Naive thymus-derived CD8-positive, alpha-beta T cell (primary cell): ENCODE measurements around the gene UCP3. TPM values are rescaled to one million over a fixed set of nuclear protein-coding genes. Genes with fewer than 3 reads are reported as not detected.

Experiments used
- ATAC-seq, 2 donors: fragments of 150-1000 bp; cut with Tn5 transposase in 1 of 2; sonication (Bioruptor Pico), chemical (Tn5 transposase) in 1 of 2; 1 replicate in 1 of 2; 2 replicates in 1 of 2; pipeline ENCODE4 v1.10.0; 2021; ENCODE audit warnings: mild to moderate bottlenecking in 2 of 2, moderate library complexity in 2 of 2
- POLR2A ChIA-PET: fragments of 350-600 bp; sonication (Branson Sonifier 250); formaldehyde crosslinking; loops from one replicate; lab custom pipeline; 2021; ENCODE audit warnings: antibody characterized with exemption; lab: Charles Lee
- DNase-seq, 10 donors: peaks; one replicate each; pipeline versions ENCODE4 v3.0.0 to v3.0.0-alpha.2; 2020 to 2022
- H3K27ac Mint-ChIP-seq, 10 donors: one replicate each; pipeline ENCODE4 v1.8.0; 2020 to 2022; ENCODE audit warnings: mild to moderate bottlenecking in 10 of 10, mixed read lengths in 10 of 10, moderate library complexity in 4 of 10, inconsistent platforms in 1 of 10
- H3K27me3 Mint-ChIP-seq, 5 donors: one replicate each; pipeline ENCODE4 v1.8.0; 2021 to 2022; ENCODE audit warnings: mixed read lengths in 5 of 5
- H3K36me3 Mint-ChIP-seq, 3 donors: one replicate each; pipeline ENCODE4 v1.8.0; 2020 to 2022; ENCODE audit warnings: mixed read lengths in 3 of 3, mild to moderate bottlenecking in 2 of 3, inconsistent platforms in 1 of 3
- H3K4me1 Mint-ChIP-seq, 4 donors: one replicate each; pipeline ENCODE4 v1.8.0; 2021 to 2022; ENCODE audit warnings: mixed read lengths in 4 of 4
- H3K4me3 Mint-ChIP-seq, 10 donors: one replicate each; pipeline ENCODE4 v1.8.0; 2020 to 2022; ENCODE audit warnings: mild to moderate bottlenecking in 10 of 10, mixed read lengths in 10 of 10, moderate library complexity in 6 of 10, inconsistent platforms in 1 of 10
- H3K9me3 Mint-ChIP-seq, 9 donors: one replicate each; pipeline ENCODE4 v1.8.0; 2020 to 2022; ENCODE audit warnings: mixed read lengths in 9 of 9, mild to moderate bottlenecking in 3 of 9, inconsistent platforms in 1 of 9, moderate library complexity in 1 of 9
- polyA plus RNA-seq, 3 donors: library from polyadenylated mRNA; unstranded; fragments of 300-500 nt; fragmentation: Illumina TruSeq; gene quantifications; one replicate each; pipeline ENCODE4 v1.2.3, GENCODE V29; 2021
- total RNA-seq, 8 experiments: library from RNA in 2 of 8; stranded (reverse) in 2 of 8; gene quantifications; one replicate each; pipeline ENCODE4 v1.2.3 and lab custom pipeline; 2021 to 2026

UCP3 gene
- total and polyA plus RNA-seq, 5 experiments from 2014 or later: 0.50 to 7.5 (median 3.8) TPM; not detected in 1

DNA sequence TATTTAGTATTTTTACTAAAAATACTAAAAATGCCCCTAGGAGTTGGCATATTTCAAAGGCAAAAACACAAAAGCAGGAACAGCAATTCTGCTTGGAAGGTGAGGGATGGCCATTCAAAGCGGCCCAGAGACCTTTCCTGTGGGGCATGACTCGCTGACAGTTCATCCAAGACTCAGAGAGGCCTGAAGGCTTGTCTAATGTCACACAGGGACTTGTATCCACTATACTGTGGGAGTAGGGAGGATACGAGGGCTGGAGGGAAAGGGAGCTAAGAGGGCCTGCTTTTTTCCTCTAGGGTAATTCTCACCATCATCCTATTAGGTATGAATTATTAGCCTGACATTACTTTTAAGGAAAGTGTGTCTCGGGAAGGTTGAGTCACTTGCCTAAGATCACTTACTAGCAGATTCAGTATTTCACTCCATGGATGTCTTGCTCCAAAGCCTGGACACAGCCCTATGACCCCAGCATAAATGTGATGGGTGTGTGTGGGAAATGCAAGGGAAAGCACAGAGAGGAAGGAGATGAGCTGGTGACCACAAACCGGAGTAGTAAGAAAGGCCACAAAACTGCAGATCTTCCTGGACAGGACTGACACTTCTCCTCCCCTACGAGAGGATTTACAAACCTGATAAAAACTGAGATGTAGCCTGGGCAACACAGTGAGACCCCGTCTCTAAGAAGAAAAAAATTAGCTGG is 16.7 kb upstream of the UCP3 start:
- H3K36me3 Mint-ChIP-seq: peaks cover 0 to 47% (median 19%) of the 10 kb centered on the region in 3 donors
- no peaks in the 10 kb centered on the region for H3K27me3 Mint-ChIP-seq
- ATAC-seq (no peak), DNase-seq (no peak)
- POLR2A ChIA-PET: interaction anchor here (0.7 to 9.0 kb wide), 5 partner anchors 14 to 56 kb away, joined by 3 to 81 read pairs (median 4); no protein-coding TSS in a partner anchor
- H3K9me3 Mint-ChIP-seq: no peaks in the 10 kb centered on the region
- H3K4me3 Mint-ChIP-seq: peak overlapping the region in 1 of 10 donors; percentile 55
- H3K27ac Mint-ChIP-seq: peak overlapping the region in 3 of 10 donors; percentile 22 to 73 (median 54)
- H3K4me1 Mint-ChIP-seq: peaks cover 15 to 29% (median 24%) of the 10 kb centered on the region in 4 donors

DNA sequence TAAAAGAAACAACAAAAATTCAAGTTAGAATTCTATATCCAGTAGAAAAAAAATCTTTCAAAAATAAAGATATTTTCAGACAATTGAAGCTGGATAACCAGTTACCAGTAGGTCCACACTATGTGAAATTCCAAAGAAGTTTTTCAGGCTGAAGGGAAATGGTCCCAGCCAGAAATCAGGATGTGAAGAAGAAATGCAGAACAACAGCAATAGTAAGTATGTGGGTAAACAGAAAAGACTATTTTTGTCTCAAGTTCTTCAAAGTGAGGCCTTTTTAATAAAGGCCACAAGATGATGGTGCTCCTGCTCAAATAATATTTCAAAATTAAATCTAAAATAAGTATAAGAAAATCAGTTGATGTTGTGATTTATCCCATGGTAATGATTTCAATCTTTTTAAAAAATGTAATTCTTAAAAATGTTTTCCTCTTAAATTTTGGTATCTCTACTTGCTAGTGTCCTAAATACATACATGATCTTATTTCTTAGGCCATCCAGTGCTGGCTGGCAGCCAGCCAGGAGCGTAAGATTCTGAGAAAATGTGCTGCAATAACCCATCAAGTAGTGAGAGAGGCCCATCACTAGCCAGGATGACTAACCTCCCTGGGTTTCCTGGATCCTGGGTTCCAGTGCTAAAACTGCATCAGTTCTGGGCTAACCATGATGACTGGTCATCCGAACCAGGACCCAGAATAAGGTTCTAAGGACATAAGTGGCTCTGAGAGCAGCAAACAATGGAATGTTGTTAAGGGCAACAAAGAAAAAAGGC is 15.6 kb upstream of the UCP3 start:
- ATAC-seq (no peak), DNase-seq (no peak)
- H3K27me3 Mint-ChIP-seq: no peaks in the 10 kb centered on the region
- peaks cover 0 to 37% (median 20%) of the 10 kb centered on the region in 3 donors for H3K36me3 Mint-ChIP-seq
- H3K4me3 Mint-ChIP-seq: no peak overlapping the region
- no peaks in the 10 kb centered on the region for H3K9me3 Mint-ChIP-seq
- peak overlapping the region in 4 of 10 donors; percentile 6 to 61 (median 56) for H3K27ac Mint-ChIP-seq
- POLR2A ChIA-PET: interaction anchor here (1.3 kb wide), 1 partner anchor 12 kb away, joined by 5 read pairs; no protein-coding TSS in a partner anchor
- H3K4me1 Mint-ChIP-seq: peaks cover 12 to 24% (median 18%) of the 10 kb centered on the region in 4 donors

DNA sequence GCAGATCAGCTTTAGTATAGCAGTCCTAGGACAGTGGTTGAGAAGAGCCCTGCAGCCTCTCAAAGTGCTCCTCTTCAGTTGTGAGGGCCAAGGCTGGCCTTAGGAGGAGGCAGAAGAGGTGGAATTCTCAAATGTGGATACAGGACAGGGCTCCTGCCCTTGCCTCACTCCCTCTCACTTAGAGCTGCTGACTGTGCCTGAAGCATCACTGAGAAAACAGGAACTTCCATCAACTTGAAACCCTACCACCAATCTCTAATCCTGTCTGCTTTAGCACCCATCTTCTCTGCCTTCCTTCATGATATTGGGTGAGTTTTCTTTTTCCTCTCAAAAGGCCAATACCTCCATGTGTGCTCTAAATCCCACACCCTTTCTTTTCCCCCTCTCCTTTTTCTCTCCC is 14.4 kb upstream of the UCP3 start:
- Mint-ChIP-seq H3K36me3 (peaks cover 0 to 28% (median 22%) of the 10 kb centered on the region in 3 donors), H3K27ac (peak overlapping the region in 5 of 10 donors; percentile 6 to 58 (median 23)), H3K4me1 (peaks cover 11 to 30% (median 17%) of the 10 kb centered on the region in 4 donors), H3K27me3 (no peaks in the 10 kb centered on the region), H3K9me3 (no peaks in the 10 kb centered on the region), H3K4me3 (no peak overlapping the region)
- no peak for ATAC-seq
- DNase-seq: no peak
- POLR2A ChIA-PET: interaction anchor here (1.3 to 1.8 kb wide), 3 partner anchors 10 to 43 kb away, joined by 4 to 5 read pairs (median 4); no protein-coding TSS in a partner anchor

DNA sequence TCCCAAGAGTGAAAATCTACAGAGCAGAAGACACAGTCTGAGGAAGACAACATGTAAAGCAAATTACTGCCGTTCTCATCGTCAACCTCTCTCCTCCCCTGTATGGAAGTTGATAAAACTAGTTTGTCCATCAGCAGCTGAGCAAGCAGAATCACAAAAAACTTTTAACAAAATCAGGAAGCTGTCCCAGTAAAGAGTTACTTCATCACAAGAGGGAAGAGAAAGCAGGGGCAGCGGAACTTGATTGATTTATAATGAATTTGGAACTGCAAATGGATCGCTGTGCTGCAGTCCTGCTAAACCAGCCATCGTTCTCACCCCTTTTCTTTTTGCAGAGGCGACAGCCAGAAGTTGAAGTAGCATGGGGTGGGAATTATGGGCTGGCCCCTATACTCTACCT is 13.7 kb upstream of the UCP3 start:
- no peaks in the 10 kb centered on the region for H3K27me3 Mint-ChIP-seq
- H3K4me1 Mint-ChIP-seq: peaks cover 9 to 27% (median 18%) of the 10 kb centered on the region in 4 donors
- H3K4me3 Mint-ChIP-seq: no peak overlapping the region
- DNase-seq (no peak), ATAC-seq (no peak)
- POLR2A ChIA-PET: interaction anchor here (1.6 to 1.8 kb wide), 3 partner anchors 25 to 42 kb away, joined by 3 to 4 read pairs (median 4); no protein-coding TSS in a partner anchor
- H3K27ac Mint-ChIP-seq: no peak overlapping the region
- no peaks in the 10 kb centered on the region for H3K9me3 Mint-ChIP-seq
- peaks cover 0 to 22% (median 21%) of the 10 kb centered on the region in 3 donors for H3K36me3 Mint-ChIP-seq

DNA sequence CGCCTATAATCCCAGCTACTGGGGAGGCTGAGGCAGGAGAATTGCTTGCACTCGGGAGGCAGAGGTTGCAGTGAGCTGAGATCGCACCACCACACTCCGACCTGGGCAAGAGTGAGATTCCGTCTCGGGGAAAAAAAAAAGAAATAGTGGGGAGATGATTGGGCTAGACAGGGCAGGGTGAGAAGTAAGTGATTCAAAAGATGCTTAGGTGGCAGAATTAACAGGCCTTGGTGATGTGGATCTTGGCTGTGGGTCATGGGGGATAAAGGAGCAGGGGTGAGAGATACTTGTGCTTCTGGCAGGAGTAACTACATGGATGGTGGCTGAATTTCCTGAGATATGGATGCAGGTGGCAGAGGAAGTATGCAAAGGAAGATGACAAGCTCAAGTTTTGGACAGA is 13.1 kb upstream of the UCP3 start:
- Mint-ChIP-seq H3K9me3 (no peaks in the 10 kb centered on the region), H3K4me3 (no peak overlapping the region), H3K4me1 (peaks cover 9 to 29% (median 19%) of the 10 kb centered on the region in 4 donors), H3K27ac (no peak overlapping the region), H3K27me3 (no peaks in the 10 kb centered on the region), H3K36me3 (peaks cover 0 to 25% (median 24%) of the 10 kb centered on the region in 3 donors)
- ATAC-seq (no peak), DNase-seq (no peak)
- POLR2A ChIA-PET: interaction anchor here (1.7 to 1.8 kb wide), 2 partner anchors 24 to 27 kb away, joined by 3 to 4 read pairs; no protein-coding TSS in a partner anchor

DNA sequence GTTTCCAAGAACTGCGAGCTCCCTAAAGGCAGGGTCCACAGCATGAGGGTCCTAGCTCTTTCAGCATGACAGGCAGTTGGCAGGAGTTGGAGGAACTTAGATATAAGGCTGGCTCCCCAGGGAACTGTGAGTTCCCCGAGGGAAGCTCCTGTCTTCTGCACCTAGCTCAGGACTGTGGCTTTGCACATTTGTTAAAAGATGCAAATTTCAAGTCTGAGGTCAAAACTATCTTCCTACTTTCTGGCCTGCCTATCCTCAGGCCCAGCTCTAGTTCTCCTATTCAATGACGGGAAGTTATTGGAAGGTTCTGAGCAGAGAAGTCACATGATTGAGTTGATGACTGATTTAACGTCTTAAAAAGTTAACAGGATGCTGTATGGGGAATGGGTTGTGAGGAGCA is 11.7 kb upstream of the UCP3 start:
- POLR2A ChIA-PET: interaction anchor here (0.8 to 15.0 kb wide), 2 partner anchors 9 to 46 kb away, joined by 4 to 452 read pairs; partner anchors contain the start of gene UCP2
- no peak overlapping the region for H3K4me3 Mint-ChIP-seq
- peaks cover 0 to 27% (median 20%) of the 10 kb centered on the region in 3 donors for H3K36me3 Mint-ChIP-seq
- no peak overlapping the region for H3K27ac Mint-ChIP-seq
- ATAC-seq: no peak
- no peaks in the 10 kb centered on the region for H3K27me3 Mint-ChIP-seq
- H3K9me3 Mint-ChIP-seq: no peaks in the 10 kb centered on the region
- DNase-seq: no peak
- H3K4me1 Mint-ChIP-seq: peaks cover 13 to 35% (median 25%) of the 10 kb centered on the region in 4 donors

DNA sequence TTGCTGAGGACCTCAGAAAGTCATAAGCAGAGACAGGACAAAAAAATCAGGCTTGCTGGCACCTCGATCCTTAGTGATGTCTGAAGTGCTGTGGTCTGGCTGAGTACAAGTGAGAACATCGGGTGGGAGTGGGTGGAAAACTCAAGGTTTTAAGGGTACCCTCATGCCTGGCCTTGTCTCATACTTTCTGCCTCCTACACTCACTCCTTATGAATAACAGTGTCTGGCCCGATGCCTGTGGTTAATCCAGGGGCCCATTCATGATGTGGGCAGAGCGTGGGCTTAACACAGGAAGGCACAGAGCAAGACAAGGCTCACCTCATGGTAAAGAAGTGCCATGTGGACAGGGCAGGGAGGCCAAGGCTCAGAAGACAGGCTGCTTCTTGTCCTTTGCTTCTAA is 11.0 kb upstream of the UCP3 start:
- Mint-ChIP-seq H3K27me3 (no peaks in the 10 kb centered on the region), H3K4me3 (peak overlapping the region in 1 of 10 donors; percentile 14), H3K9me3 (no peaks in the 10 kb centered on the region), H3K27ac (peak overlapping the region in 2 of 10 donors; percentile 55 to 61), H3K36me3 (peaks cover 0 to 24% (median 20%) of the 10 kb centered on the region in 3 donors), H3K4me1 (peaks cover 16 to 39% (median 30%) of the 10 kb centered on the region in 4 donors)
- ATAC-seq: peak in 1 of 2 donors; percentile 37
- POLR2A ChIA-PET: interaction anchor here (0.7 to 15.0 kb wide), 5 partner anchors 8 to 151 kb away, joined by 3 to 452 read pairs (median 4); partner anchors contain the start of genes C2CD3, PPME1 and UCP2
- DNase-seq: no peak

DNA sequence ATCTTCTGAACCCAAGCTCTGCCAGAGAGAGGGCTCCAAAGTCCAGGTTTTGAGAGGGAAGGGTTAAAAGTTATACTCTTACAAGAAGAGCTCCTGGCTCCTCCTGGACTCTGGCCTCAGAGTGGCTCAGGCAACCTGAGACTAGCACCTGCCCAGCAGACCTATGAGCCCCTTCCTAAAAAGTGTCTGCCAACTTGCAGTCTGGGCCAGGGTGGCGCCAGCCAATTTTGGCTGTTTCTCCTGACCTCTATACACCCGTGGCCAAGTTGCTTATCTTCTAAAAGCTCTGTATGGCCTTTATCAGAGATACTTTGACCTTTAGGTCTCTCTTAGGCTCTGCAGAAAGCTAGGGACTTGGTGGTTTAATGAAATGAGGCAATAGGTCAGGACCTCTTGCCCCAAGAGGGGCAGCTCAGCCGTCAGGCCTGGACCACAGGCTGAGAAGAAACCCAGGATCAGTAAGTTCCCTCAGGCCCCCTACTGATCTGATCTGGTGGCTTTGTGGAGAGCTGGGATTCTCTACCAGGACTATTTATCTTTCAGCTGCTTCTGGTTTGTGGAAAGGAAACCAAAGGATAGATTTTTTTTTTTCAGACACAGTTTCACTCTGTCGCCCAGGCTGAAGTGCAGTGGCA is 10.3 kb upstream of the UCP3 start:
- H3K36me3 Mint-ChIP-seq: peaks cover 0 to 23% (median 20%) of the 10 kb centered on the region in 3 donors
- H3K4me1 Mint-ChIP-seq: peaks cover 20 to 42% (median 35%) of the 10 kb centered on the region in 4 donors
- no peak for DNase-seq
- H3K4me3 Mint-ChIP-seq: peak overlapping the region in 1 of 10 donors; percentile 2
- H3K27ac Mint-ChIP-seq: peak overlapping the region in 6 of 10 donors; percentile 31 to 84 (median 62)
- H3K27me3 Mint-ChIP-seq: no peaks in the 10 kb centered on the region
- no peak for ATAC-seq
- POLR2A ChIA-PET: interaction anchor here (0.7 to 15.0 kb wide), 6 partner anchors 9 to 152 kb away, joined by 3 to 452 read pairs (median 4); partner anchors contain the start of genes C2CD3, PPME1, UCP2 and UCP3
- H3K9me3 Mint-ChIP-seq: no peaks in the 10 kb centered on the region

DNA sequence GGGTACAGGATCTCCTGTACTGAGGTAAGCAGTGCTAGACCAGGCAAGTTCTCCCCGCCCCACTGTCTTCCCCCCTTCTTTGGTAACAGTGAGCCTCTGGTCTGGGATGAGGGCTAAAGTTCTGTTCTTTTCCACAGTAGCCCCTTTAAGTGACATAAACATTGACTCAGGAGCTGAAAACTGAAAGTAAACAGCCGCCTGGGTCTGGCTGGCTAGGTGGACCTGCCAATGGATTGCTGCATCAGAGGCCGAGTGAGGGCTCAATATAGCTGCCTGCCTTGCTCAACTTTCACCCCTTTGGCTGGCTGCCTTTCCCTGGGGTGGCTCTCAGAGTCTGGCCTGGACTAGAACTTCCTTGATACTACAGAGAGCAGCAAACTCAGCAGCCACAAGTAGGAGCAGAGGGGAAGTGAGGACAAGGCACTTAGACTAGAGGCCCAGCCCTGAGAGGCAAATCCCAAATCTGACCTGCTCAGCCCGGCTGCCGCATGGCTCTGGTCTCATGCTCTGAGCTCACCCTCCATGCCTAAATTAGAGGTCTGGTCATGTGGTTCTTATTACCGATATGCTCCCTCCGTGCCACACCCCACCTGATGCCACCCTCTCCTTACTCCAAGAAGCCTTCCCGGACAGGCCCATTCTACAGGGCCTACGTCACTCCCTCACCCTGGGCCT is 9.6 kb upstream of the UCP3 start:
- Mint-ChIP-seq H3K27ac (peak overlapping the region in 8 of 10 donors; percentile 31 to 84 (median 58)), H3K9me3 (no peaks in the 10 kb centered on the region), H3K36me3 (peaks cover 0 to 20% (median 18%) of the 10 kb centered on the region in 3 donors), H3K4me1 (peaks cover 19 to 44% (median 37%) of the 10 kb centered on the region in 4 donors), H3K4me3 (no peak overlapping the region), H3K27me3 (no peaks in the 10 kb centered on the region)
- ATAC-seq (no peak), DNase-seq (no peak)
- POLR2A ChIA-PET: interaction anchor here (0.8 to 15.0 kb wide), 5 partner anchors 10 to 43 kb away, joined by 3 to 452 read pairs (median 4); partner anchors contain the start of genes UCP2 and UCP3

DNA sequence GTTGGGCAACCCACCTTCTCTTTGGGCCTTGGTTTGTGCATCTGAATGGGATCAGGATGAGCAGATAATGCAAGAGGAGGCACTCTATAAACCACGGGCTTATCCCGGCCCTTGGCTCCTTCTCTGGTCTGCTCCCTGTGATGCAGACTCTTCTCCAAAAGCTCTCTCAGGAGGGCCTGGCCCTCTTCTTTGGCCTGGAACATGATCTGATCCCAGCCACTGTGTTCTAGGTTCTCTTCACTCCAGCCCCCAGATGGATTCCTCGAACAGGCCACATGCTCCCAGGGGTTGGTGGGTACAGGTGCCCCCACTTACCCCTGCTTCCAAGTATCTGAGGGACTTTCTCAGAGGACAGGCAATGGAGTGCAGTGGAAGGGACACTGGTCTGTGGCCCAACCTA is 8.7 kb upstream of the UCP3 start:
- H3K36me3 Mint-ChIP-seq: peaks cover 0 to 16% (median 16%) of the 10 kb centered on the region in 3 donors
- peak overlapping the region in 5 of 10 donors; percentile 40 to 80 (median 78) for H3K27ac Mint-ChIP-seq
- H3K9me3 Mint-ChIP-seq: no peaks in the 10 kb centered on the region
- DNase-seq (no peak), ATAC-seq (no peak)
- H3K27me3 Mint-ChIP-seq: no peaks in the 10 kb centered on the region
- peaks cover 19 to 50% (median 40%) of the 10 kb centered on the region in 4 donors for H3K4me1 Mint-ChIP-seq
- POLR2A ChIA-PET: interaction anchor here (0.8 to 15.0 kb wide), 4 partner anchors 12 to 43 kb away, joined by 3 to 452 read pairs (median 4); partner anchors contain the start of gene UCP2
- H3K4me3 Mint-ChIP-seq: no peak overlapping the region
